NT2/D1 (cell line): Measurements from ENCODE around the gene UBE2O.
A peak's percentile ranks its signal among the peaks of the same experiment; 100 is the strongest.

ENCODE experiments used
- DNase-seq: peaks from one replicate; pipeline ENCODE4 v3.0.0-alpha.2; 2011; ENCODE audit warnings: low read depth, low spot score
- H3K27me3 ChIP-seq: 2 replicates; pipeline ENCODE4 v1.6.0; 2011; ENCODE audit warnings: mild to moderate bottlenecking; ENCODE audit not compliant: insufficient read length, insufficient read depth
- H3K36me3 ChIP-seq: 2 replicates; pipeline ENCODE4 v1.6.1; 2011; ENCODE audit warnings: mild to moderate bottlenecking, low read length, mixed read lengths; ENCODE audit not compliant: insufficient read depth, insufficient read length
- H3K4me1 ChIP-seq: 2 replicates; pipeline ENCODE4 v1.5.1; 2011; ENCODE audit not compliant: insufficient read depth, insufficient read length
- H3K4me3 ChIP-seq: 2 replicates; pipeline ENCODE4 v1.5.1; 2011; ENCODE audit warnings: low read depth; ENCODE audit not compliant: insufficient read length
- H3K9ac ChIP-seq: 2 replicates; pipeline ENCODE4 v1.6.0; 2011; ENCODE audit warnings: low read depth; ENCODE audit not compliant: insufficient read length
- H3K9me3 ChIP-seq: 2 replicates; pipeline ENCODE4 v1.5.1; 2011; ENCODE audit warnings: mild to moderate bottlenecking, low read length; ENCODE audit not compliant: insufficient read depth
- SUZ12 ChIP-seq: IDR thresholded peaks from 2 replicates; pipeline ENCODE4 v1.6.1; 2011; ENCODE audit not compliant: insufficient read length, insufficient read depth; ENCODE audit errors: extremely low read depth
- YY1 ChIP-seq: IDR thresholded peaks from 2 replicates; pipeline ENCODE4 v1.6.1; 2011; ENCODE audit not compliant: insufficient read length, insufficient read depth
- ZNF274 ChIP-seq: IDR thresholded peaks from 2 replicates; pipeline ENCODE4 v1.6.1; 2011; ENCODE audit warnings: mild to moderate bottlenecking, low read depth, low read length

UBE2O gene

GRCh38 chr17:76399175-76400172 is 53.5 kb downstream of the UBE2O start:
- no peak for DNase-seq
- no peak overlapping the region for H3K4me3 ChIP-seq
- peaks cover 94% of the 10 kb centered on the region for H3K36me3 ChIP-seq
- TF ChIP-seq SUZ12: no peak
- TF ChIP-seq YY1: no peak
- TF ChIP-seq ZNF274: no peak
- H3K9me3 ChIP-seq: no peaks in the 10 kb centered on the region
- H3K9ac ChIP-seq: no peak overlapping the region
- peaks cover 6% of the 10 kb centered on the region for H3K4me1 ChIP-seq
- H3K27me3 ChIP-seq: no peaks in the 10 kb centered on the region

GRCh38 chr17:76398523-76399174 is 54.3 kb downstream of the UBE2O start:
- Histone ChIP-seq H3K4me1 (peaks cover 6% of the 10 kb centered on the region), H3K27me3 (no peaks in the 10 kb centered on the region), H3K36me3 (peaks cover 94% of the 10 kb centered on the region), H3K9ac (no peak overlapping the region), H3K9me3 (no peaks in the 10 kb centered on the region), H3K4me3 (no peak overlapping the region)
- no peak for DNase-seq
- TF ChIP-seq YY1 (no peak), ZNF274 (no peak), SUZ12 (no peak)

DNA sequence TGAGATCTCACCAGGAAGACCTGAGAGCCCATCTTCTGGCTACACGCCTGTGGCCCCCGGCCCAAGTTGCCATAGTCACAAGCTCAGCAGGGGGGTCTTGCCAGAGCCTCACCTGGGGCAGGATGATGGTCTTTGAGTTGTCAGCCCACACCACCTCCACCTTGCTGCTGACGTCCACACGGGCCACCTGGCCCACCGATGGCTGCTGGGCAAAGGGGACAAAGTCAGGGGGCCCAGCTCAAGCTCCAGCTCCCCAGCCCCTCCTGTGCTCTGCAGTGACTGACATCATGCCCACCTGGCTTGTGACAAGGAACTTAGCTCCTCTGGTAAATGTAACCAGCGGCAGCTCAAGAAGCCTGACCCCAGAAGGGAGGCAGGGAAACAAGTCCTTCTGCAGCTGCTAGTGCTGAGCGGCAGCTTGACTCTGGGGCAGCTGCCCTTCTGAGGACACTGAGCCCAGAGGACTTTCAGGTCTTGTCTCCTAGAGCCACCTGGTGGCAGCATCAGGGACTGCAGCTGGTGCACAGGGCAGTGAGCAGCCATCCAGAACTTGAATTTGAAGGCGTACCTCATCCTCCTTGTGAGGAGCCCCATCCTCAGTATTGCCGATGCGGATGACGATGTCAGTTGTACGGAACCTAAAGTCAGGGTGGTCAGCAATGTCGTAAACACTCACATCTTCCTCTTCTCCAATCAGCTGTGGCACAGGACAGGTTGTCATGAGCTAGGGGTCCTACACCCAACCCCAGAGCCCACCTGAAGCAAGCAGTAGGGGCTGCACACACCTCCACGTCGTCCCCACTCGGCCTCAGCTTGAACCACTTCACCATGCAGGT is 55.0 kb downstream of the UBE2O start:
- no peak for TF ChIP-seq ZNF274
- no peak for TF ChIP-seq SUZ12
- no peak for TF ChIP-seq YY1
- Histone ChIP-seq H3K9me3 (no peaks in the 10 kb centered on the region), H3K27me3 (no peaks in the 10 kb centered on the region), H3K4me1 (peaks cover 6% of the 10 kb centered on the region), H3K4me3 (no peak overlapping the region), H3K9ac (peak overlapping the region; percentile 46), H3K36me3 (peaks cover 93% of the 10 kb centered on the region)
- DNase-seq: peak; percentile 77

GRCh38 chr17:76397184-76397583 is 55.8 kb downstream of the UBE2O start:
- Histone ChIP-seq H3K4me1 (peaks cover 6% of the 10 kb centered on the region), H3K36me3 (peaks cover 93% of the 10 kb centered on the region), H3K27me3 (no peaks in the 10 kb centered on the region), H3K4me3 (no peak overlapping the region), H3K9me3 (no peaks in the 10 kb centered on the region), H3K9ac (no peak overlapping the region)
- no peak for DNase-seq
- TF ChIP-seq YY1 (no peak), ZNF274 (no peak), SUZ12 (no peak)

- no peak overlapping the region for H3K4me3 ChIP-seq
- H3K36me3 ChIP-seq: peaks cover 93% of the 10 kb centered on the region
- H3K27me3 ChIP-seq: no peaks in the 10 kb centered on the region
- no peak overlapping the region for H3K9ac ChIP-seq
- DNase-seq: no peak
- H3K4me1 ChIP-seq: peaks cover 6% of the 10 kb centered on the region
- no peaks in the 10 kb centered on the region for H3K9me3 ChIP-seq
- no peak for TF ChIP-seq SUZ12
Measured at GRCh38 chr17:76395980-76396379, 57.0 kb downstream of the UBE2O start.

DNA sequence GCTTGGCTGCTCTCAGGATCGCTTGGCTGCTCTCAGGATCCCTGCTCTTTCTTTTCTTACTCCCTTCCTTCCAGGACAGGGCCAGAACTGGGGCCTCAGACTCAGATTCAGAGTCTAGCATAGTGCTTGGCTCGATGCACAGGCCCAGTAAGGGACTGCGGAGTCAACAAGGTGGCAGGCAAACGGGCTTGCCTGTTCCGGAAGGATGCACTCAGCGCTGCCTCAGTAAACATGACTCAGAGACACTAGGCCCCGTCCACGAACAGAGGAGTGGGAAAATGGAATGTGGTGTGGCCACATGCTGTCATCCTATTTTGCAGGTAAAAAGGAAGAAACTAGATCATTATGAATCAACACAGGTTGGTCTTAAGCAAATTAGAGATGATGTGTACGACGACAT is 58.8 kb downstream of the UBE2O start:
- Histone ChIP-seq H3K4me3 (no peak overlapping the region), H3K36me3 (peaks cover 91% of the 10 kb centered on the region), H3K9ac (no peak overlapping the region), H3K4me1 (peaks cover 15% of the 10 kb centered on the region), H3K9me3 (no peaks in the 10 kb centered on the region), H3K27me3 (no peaks in the 10 kb centered on the region)
- TF ChIP-seq YY1: no peak
- no peak for TF ChIP-seq SUZ12
- no peak for TF ChIP-seq ZNF274
- DNase-seq: no peak

GRCh38 chr17:76391200-76391715 is 61.7 kb downstream of the UBE2O start:
- peaks cover 89% of the 10 kb centered on the region for H3K36me3 ChIP-seq
- peaks cover 22% of the 10 kb centered on the region for H3K4me1 ChIP-seq
- H3K9me3 ChIP-seq: peaks cover 1% of the 10 kb centered on the region; the same call in 1 of the 2 replicates
- no peak overlapping the region for H3K9ac ChIP-seq
- no peak overlapping the region for H3K4me3 ChIP-seq
- TF ChIP-seq YY1: no peak
- no peak for TF ChIP-seq SUZ12
- TF ChIP-seq ZNF274: no peak
- DNase-seq: no peak
- no peaks in the 10 kb centered on the region for H3K27me3 ChIP-seq
